NCI-H1694 treated with DMSO at 0.1 percent for 48 hours (cell line): Measurements from ENCODE around the gene GMDS.
A peak's percentile ranks its signal among the peaks of the same experiment; 100 is the strongest.

Experiments
- DNase-seq: peaks from one replicate; lab custom pipeline; 2025; lab: John Stamatoyannopoulos, UW

Gene GMDS

GRCh38 chr6:2205396-2205795 lies 40.0 kb downstream of the GMDS start:
- DNase-seq, result no peak

- DNase-seq, result no peak
Measured at GRCh38 chr6:2204272-2204671, 41.1 kb downstream of the GMDS start.

GRCh38 chr6:2203264-2203663 lies 42.1 kb downstream of the GMDS start:
- no peak for DNase-seq

GRCh38 chr6:2197984-2198383 lies 47.4 kb downstream of the GMDS start:
- no peak for DNase-seq

- DNase-seq, result no peak
Measured at GRCh38 chr6:2197177-2197671, 48.2 kb downstream of the GMDS start.

- DNase-seq, result peak; percentile 35
Measured at GRCh38 chr6:2196079-2196679, 49.2 kb downstream of the GMDS start.

- no peak for DNase-seq
Measured at GRCh38 chr6:2194643-2195042, 50.8 kb downstream of the GMDS start.

GRCh38 chr6:2193931-2194330 lies 51.5 kb downstream of the GMDS start:
- DNase-seq, result no peak

- DNase-seq, result no peak
Measured at GRCh38 chr6:2192976-2193375, 52.4 kb downstream of the GMDS start.

GRCh38 chr6:2191390-2191740 lies 54.0 kb downstream of the GMDS start:
- no peak for DNase-seq

- DNase-seq, result no peak
Measured at GRCh38 chr6:2190661-2191389, 54.6 kb downstream of the GMDS start.

GRCh38 chr6:2188856-2189384 lies 56.5 kb downstream of the GMDS start:
- no peak for DNase-seq

- DNase-seq, result no peak
Measured at GRCh38 chr6:2188397-2188796, 57.0 kb downstream of the GMDS start.

- no peak for DNase-seq
Measured at GRCh38 chr6:2187826-2188225, 57.6 kb downstream of the GMDS start.

GRCh38 chr6:2186516-2186915 lies 58.9 kb downstream of the GMDS start:
- DNase-seq, result no peak

- no peak for DNase-seq
Measured at GRCh38 chr6:2185466-2185865, 59.9 kb downstream of the GMDS start.

- no peak for DNase-seq
Measured at GRCh38 chr6:2184700-2185455, 60.5 kb downstream of the GMDS start.

GRCh38 chr6:2183752-2184151 lies 61.7 kb downstream of the GMDS start:
- no peak for DNase-seq

GRCh38 chr6:2183246-2183645 lies 62.2 kb downstream of the GMDS start:
- DNase-seq, result no peak

- DNase-seq, result no peak
Measured at GRCh38 chr6:2182251-2182650, 63.2 kb downstream of the GMDS start.

GRCh38 chr6:2181567-2181966 lies 63.8 kb downstream of the GMDS start:
- no peak for DNase-seq

GRCh38 chr6:2179950-2180349 lies 65.5 kb downstream of the GMDS start:
- no peak for DNase-seq

- DNase-seq, result no peak
Measured at GRCh38 chr6:2179241-2179640, 66.2 kb downstream of the GMDS start.
